ENCODE results near the gene ADAMTSL1.

- no peak for TF ChIP-seq CTCF (IDR thresholded peaks at IDR 0.05)
- no peak for TF ChIP-seq POLR2A (IDR thresholded peaks at IDR 0.05)
Measured at GRCh38 chr9:18699764-18700163, 225.8 kb downstream of the ADAMTSL1 start.
